NB4 (cell line): ENCODE results near the gene MAGI1.

Experiments
- TF ChIP-seq, protein P1 (sequence below): IDR thresholded peaks from one replicate; pipeline ENCODE4 v1.5.1; 2012; ENCODE audit warnings: low read depth, low read length
- TF ChIP-seq, protein P2 (sequence below): IDR thresholded peaks from 2 replicates; pipeline ENCODE4 v1.6.1; 2011; ENCODE audit warnings: low read depth, low read length

DNA sequence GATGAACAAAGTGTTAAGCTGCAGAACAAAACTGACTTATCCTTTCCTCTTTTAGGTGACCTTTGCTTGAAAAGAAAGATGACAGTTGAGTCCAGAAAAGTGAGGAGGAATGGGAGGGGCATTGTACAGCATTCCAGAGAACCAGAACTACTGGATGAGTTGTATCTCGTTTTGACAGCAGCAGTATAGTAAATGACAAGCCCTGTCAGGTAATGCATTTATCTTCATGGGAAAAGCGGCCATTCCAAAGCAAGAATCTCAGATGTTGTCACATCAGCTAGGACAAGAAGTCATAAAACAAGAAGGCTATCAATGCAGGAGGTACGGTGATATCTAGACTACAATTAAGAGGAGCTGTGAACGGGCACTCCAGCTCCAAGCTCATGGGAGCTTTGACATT, 421.5 kb downstream of the MAGI1 start:
- TF ChIP-seq, protein P1, sequence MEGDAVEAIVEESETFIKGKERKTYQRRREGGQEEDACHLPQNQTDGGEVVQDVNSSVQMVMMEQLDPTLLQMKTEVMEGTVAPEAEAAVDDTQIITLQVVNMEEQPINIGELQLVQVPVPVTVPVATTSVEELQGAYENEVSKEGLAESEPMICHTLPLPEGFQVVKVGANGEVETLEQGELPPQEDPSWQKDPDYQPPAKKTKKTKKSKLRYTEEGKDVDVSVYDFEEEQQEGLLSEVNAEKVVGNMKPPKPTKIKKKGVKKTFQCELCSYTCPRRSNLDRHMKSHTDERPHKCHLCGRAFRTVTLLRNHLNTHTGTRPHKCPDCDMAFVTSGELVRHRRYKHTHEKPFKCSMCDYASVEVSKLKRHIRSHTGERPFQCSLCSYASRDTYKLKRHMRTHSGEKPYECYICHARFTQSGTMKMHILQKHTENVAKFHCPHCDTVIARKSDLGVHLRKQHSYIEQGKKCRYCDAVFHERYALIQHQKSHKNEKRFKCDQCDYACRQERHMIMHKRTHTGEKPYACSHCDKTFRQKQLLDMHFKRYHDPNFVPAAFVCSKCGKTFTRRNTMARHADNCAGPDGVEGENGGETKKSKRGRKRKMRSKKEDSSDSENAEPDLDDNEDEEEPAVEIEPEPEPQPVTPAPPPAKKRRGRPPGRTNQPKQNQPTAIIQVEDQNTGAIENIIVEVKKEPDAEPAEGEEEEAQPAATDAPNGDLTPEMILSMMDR: no peak
- TF ChIP-seq, protein P2, sequence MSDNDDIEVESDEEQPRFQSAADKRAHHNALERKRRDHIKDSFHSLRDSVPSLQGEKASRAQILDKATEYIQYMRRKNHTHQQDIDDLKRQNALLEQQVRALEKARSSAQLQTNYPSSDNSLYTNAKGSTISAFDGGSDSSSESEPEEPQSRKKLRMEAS: no peak
